Left forelimb (tissue), 1 donor: Measurements from ENCODE around the gene GRIA3.

Source experiments
- DNase-seq: peaks from one replicate; pipeline ENCODE4 v3.0.0-alpha.2; 2018; ENCODE audit warnings: low spot score

Gene GRIA3

DNA sequence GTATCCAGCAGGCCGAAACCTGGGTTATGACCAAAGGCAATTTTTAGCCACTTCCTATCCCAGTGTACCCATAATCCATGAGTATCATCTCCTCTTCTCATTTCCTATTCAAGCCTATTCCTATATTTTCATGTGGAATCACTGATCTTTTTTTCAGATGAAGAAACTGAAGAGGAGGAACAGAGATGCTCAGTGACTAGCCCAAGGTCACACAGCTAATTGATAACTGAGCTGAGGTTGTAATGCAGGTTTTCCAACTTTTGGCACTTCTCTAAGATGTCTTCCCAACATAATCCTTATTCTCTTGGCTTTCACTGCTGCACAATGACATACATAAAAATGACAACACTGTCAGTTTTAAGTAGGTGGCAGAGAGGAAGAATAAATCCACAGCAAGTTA, 15.3 kb downstream of the GRIA3 start:
- DNase-seq: no peak

DNA sequence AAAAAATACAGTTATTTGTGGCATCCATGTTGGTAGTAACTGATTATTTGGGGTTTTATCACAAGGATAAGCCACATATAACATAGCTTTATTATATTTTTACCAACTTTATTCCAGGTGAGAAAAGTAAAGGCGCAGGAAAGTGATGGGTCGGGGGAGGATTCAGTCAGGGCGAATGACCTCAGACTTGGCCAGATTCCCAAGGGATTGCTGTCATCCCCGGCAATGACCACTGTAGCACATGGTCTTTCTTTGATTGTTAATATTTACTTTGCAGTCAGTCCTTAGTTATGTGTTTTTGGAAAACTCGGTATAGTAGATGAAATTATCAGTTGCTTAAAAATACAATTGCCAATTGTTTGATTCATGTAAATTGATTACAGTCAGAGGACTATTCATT, 17.6 kb downstream of the GRIA3 start:
- no peak for DNase-seq

DNA sequence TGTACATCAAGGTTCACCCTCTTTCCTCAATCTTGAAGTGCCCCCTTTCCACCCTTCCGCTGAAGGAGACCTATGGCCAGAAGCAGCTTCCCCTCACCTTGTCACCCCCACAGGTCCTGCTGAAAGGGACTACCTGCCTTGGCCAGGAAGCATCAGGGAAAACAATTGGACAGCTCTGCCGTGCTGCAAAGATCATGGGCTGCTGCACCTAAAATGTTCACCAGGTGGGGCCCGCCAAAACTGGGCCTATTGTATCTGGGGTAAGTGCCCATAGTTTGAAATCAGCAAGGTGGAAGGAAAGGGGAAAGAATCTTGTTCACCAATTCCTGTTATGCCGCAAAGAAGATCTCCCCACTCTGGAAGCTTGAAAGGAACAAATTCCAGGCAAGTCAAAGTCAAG, 18.4 kb downstream of the GRIA3 start:
- no peak for DNase-seq

DNA sequence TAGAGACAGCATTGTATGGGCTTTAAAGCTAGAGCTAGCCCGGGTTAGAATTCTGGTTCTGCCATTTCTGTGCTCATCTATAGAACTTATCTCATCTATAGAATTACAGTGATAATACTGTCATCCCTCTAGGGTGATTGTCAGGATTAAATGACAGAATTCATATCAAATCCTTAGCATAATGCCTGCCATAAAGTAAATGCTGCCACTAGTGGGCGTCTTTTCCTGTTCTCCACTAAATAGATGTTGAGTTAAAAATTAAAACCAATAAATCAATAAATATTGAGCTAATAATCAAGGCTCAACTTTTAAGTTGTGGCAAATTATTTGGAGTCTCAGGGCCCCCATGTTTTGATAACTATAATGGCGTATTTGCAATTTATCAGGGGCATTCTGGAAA, 19.7 kb downstream of the GRIA3 start:
- no peak for DNase-seq

DNA sequence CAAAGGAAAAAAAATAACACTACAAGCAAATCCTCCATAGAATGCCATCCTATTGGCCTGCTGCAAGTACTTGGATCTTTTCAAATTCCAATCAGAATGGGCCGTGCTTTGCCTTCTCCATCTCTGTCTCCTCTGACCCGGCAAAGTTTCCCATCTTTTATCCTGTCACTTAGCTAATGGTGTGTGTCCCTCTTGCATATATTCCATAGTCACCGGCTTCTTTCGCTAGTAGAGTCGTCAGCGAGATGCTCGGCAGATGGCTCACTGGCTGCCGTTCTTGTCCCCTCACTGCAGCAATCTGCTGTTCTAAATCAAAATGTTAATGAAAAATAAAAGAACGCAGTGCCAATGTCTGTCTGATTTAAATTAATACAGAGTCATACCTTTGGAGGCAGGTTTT, 22.1 kb downstream of the GRIA3 start:
- no peak for DNase-seq

DNA sequence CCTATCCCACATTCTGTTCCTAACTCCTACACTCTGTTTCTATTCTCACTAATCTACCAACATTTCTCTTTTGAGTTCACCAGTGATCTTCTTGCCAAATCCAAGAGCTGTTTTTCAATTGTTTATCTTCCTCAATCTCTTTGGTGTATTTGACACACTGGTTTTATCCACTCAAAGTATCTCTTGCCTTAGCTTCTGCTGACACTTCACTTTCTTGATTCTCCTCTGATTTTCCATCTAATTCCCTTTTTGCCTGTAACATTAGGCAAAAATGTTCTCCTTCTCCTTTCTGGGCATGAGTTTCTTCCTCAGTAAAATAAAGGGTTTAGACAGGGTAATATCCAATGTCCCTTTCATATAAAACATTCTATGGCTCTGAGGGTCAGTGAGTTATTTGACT, 26.2 kb downstream of the GRIA3 start:
- DNase-seq: no peak

DNA sequence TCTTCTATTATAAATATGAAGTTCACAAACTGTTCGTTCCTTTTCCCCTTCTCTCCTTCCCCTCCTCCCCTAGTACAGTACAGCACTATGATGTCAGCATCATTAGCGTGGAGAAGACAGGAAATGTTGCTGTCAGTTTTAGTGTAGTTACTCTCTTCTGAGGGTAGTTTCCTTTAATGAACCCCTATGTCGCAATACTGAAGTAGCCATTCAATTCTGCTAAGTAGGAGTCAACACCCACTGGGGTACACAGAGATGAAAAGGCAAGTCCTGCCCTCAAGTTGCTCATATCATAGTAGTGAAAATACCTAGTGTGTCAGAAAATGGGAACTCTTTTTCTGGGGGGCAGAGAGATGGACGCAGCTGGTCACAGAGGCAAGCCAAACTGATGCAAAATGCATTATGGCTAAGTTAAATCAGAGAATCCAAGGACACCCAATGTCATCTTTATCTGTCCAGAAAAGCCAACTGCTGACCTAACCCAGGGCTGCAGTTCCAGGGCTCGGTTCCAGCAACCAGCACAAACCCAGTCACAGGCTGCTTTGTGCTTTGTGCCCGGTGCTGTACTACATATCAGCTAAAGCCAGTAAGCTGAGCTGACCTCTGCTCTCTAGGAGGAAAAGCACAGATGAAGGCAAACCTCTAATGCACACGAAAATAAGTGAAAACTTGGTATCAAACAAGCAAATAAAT, 31.5 kb downstream of the GRIA3 start:
- no peak for DNase-seq

DNA sequence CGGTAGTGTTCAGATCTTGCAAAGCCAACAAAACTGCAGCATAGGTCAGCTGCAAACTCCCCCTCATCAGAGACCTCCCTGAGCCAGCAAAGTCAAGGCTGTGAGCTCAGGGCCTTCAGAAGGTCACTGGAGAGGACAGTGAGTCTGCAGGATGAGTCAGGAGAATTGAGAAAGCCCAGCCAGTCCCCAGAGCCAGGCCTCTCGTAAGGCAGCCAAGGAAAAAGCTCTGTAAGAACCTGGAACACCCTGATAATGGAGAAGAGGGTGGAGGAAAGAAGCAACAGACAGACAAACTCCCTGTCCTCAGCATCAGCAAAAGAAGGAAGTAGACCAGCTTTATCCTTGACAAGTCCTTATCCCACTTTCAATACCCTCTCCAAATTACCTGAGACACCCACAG, 33.0 kb downstream of the GRIA3 start:
- no peak for DNase-seq

DNA sequence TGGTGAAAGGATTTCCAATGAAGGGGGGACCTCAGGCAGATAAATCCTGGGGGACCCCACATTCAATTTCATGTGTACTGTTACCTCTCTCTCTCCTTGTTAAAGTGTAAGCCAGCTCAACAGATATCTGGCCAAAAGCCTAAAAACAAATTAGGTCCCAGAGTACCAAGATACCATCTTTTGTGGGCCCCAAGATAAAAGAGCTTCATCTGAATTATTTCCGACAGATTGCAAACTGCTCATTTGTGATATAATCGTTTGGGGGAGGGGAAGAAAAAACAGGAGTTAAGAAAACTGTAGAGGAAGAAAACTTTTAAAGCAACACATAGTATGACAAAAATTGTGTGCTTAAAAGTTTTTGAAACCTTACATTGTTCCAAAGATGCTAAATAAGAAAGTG, 33.6 kb downstream of the GRIA3 start:
- DNase-seq: no peak

DNA sequence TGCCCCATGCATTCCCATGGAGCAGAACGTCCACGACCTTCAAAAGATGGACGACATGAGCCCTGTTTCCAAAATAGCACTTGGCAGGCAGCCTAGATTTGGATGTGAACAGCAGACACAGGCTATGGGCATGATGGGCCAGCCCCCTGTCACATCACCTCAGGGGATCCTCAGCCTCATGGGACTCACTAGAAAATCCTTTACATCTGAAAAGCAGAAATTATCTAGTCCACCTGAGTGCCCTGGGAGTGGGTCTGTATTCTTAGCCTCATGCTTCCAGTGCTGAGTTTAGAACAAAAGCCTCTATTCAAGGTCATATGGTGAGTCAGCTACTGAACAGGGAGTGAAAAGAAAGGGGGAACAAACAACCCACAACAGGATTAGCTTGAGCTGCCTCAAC, 35.8 kb downstream of the GRIA3 start:
- DNase-seq: no peak

DNA sequence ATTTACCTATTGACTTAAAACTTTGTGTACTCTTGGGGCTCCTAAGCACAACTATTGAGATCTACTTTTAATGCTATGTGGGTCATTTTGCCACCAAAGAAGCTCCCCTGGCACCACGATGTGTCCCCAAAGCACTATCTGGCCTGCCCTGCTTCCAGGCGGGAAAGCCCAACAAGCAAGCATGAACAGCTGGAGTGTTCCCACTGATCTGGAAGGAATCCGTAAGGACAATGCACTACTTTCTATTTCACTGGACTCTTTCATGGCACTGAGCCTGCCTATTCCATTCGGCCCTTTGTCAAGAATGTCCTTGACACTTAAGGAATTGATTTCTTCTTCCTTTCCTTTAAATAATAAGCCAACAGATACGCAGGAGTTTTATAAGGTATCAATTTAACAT, 38.8 kb downstream of the GRIA3 start:
- no peak for DNase-seq

DNA sequence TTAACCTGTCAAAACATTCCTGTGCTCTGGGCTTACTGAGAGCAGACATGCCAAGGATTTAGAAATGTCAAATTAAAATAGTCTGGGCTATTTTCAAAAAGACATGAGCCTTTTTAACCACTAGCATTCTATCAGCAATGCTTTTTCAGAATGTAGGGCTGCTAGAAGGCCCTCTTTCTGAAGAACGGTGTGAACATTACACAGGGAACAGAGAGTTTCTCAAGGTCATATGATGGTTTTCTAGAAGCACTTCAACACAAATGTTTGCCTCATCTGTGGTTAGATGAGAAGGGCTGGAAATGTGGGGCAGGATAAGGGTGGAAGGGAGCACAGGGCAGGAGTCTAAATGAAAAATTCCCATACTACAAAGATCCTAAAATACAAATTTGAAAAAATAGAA, 39.3 kb downstream of the GRIA3 start:
- DNase-seq: no peak

DNA sequence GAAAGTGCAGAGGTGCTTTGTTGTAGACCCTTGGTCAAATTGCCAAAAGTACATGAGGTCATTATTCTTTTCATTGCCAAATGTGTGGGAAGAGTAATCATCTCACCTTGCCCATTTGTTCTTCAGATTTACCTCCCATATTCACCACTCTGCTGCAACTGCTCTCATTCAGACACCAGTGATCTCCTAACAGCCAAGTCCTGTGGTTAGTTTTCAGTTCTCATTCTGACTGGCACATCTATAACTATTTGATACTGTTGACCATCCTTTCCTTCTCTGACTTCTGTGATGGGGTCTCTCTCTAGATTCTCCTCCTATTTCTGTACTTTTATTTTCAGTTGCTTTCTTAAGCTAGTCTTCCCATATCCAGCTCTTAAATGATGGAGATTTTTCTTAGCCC, 39.8 kb downstream of the GRIA3 start:
- DNase-seq: no peak

DNA sequence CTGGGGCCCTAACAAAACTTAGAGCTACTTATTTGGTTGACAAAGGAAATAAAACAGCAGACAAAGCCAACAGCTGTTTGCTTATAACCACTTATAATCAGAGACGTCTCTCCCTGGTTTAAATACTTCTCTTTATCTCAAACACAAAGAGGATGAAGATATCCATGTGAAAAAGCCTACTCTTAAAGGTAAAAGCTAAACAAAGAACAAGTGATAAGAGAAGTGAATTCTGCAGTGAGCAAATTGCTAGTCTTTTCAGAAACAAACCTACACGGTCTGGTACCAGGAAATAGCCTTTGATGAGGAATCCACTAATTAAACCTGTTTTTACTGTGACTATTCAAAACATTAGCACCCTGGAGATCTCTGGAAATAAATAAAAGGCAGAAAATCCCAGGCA, 46.7 kb downstream of the GRIA3 start:
- no peak for DNase-seq

DNA sequence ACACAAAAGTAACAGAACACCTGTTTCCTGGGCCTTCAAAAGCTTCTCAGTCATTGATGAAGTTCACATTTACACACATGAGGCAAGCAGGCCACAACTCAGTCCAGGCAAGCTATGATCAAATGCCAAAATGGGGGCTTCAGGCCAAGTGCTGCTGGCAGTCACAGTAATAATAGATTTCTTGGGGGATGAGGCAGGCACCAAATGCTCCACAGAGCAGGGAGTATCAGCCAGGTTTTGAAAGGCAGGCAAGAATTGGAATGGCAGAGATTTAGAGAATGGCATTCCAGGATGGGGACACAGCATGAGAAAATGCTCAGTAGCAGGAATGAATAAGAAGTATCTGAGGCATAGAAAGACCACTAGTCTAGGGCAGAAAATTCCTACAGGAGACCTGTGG, 52.8 kb downstream of the GRIA3 start:
- no peak for DNase-seq

DNA sequence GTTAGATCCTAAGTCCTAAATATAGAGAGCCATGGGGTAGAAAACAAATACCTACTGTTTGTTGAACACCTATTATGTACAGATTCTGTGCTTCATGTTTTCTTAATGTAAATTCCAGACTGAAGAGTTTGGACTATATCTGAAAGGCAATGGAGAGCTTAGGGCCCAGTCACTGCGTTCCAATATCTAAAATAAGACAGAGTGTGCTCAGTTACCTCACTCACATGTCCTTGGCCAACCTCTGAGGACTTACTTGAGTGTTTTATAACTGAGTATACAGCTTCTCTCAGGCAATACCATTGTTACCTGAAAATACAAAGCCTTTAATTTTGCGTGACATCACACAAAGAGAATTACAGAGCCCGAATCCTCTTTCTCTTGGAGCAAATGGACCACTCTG, 53.2 kb downstream of the GRIA3 start:
- no peak for DNase-seq

DNA sequence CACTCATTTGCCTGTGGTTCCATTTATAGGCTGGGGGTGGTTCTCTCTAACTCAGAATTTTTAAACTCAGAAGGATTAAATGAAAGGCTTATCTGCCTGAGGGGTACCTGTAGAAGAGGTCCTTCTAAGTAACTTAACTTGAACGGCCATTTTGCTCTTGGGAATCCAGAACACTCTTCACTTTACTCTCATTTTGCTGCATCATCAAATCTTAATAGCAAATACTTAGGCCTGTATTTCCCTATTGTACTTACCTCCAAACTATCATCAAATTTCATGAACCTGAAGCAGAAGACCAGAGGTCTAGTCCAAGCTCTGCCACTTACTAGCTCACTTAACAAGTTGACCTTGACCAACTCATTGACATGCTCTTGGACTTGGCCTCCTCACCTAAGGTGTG, 70.4 kb downstream of the GRIA3 start:
- no peak for DNase-seq

DNA sequence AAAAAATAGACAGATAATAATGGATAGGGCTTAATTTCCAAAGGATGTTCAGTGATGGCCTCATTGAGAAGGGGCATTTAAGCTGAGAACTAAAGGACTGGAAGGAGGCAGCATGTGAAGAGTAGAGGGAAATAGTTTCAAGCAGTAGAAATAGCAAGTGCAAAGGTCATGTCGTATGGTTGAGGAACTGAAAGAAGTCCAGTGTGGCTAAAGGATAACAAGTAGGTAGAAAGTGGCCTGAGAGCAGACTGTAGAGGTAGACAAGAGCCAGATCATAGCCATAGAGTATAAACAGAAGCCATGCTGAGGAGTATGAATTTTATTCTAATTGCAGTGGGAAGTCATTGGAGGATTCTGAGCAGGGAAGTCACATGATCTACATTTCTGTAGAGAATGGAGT, 72.3 kb downstream of the GRIA3 start:
- DNase-seq: no peak

DNA sequence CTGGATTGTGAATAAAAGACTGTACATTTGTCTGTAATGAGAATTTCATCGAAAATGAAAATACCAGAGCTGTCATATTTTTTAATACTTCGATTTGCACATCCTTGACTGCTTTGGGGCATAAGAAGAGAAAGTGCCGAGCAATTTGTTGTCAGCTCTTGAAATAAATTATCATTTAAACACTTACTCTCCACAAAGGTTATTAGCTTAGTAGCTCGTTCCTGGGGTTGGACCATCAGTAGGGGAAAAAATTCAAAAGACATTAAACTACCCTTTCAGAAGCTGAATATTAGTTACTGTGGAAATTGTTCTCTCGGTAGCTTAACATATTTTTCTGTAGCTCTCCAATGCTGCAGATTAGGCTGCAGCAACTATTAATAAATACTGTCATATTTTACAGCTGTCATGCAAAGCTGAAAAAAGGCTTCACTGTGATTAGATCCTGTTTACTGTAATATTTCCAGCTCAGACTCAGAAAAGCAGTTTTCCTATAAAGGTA, 76.9 kb downstream of the GRIA3 start:
- no peak for DNase-seq

DNA sequence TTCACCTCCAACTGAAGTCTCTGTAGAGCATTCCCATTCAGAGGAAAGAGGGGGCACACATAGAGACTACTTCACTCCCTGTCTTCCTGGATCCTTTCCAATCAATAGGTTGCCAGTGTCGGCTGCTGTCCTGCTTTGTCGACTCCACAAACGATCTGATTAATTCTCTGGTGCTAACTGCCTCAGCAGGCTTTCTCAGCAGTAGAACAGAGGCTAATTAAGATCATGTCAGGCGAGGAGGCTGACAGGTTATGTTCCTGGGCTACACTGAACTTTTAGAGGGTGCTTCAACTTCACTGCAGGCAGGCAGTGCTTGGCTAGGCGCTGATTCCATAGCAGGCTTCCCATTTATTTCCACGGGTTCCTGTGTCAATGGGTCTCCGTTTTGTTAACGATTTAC, 79.2 kb downstream of the GRIA3 start:
- DNase-seq: no peak

DNA sequence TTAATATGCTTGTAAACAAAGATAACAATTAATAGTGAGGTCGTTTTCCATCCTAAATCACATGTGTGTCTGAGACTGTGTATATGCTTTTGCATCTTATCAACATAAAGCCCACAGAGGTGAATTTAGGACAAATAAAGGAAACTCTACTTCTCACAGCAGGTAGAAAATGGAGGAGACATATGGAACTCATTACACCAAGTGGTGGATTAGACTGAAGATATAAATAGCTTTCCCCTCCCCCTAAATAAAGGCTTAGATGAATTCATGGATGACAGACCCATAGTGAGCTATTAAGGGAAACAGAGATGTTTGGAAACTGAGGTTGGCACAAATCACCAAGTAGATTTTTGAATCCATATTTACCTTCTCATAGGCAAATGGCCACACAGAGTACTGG, 79.7 kb downstream of the GRIA3 start:
- no peak for DNase-seq

DNA sequence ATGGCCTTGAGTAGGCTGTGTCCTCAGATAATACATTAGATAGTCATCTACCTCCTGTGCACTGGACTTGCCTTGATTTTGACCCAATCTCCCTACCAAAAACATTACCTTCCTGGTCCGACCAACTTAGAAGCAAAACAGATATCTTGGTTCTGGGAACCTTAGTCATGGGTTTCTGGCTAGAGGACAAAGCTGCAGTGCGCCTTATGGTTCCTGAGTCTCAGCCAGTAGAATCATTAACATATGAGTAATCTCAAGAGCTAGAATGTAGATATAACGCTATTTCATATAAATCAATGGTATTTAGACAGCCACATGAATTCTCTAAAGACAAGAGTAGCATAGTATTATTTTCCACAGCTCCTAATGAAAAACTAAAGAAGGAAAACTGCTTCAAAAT, 83.1 kb downstream of the GRIA3 start:
- no peak for DNase-seq

DNA sequence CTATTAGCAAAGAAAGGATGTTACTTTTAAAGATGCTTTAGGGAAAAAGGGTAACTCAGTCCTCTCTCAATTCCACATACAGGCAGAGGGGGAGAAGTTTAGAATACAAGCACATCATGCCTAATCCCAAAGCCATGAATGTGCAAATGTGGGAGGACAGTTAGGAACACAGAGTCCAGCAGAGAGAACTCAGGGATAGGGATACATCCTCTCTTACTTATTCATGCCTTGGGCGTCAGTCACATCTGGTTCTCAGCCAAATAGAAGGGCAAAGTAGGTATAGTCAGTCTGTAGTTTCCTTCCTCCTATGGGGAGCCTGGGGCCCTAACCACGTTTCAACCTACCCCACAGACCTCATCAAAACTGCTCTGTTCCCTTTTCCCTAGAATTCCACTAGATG, 87.8 kb downstream of the GRIA3 start:
- DNase-seq: no peak

DNA sequence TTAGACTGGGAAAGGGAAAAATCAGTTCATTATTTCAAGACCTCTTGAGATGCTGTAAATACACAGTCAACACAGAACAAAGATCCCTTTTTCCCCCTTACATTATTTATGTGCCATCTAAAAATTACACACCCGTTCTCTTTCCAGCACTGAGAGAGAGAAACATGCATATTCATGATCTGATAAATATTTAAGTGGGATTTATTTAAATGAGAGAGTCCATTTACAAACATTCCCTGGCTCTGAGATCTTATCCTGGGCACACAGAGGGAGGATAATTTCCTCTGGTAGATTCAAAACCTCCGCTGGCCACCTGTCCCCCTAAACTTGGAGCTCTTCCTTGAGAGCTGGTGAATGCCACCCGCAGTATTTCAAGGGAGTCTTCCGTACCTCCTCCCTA, 88.6 kb downstream of the GRIA3 start:
- no peak for DNase-seq

DNA sequence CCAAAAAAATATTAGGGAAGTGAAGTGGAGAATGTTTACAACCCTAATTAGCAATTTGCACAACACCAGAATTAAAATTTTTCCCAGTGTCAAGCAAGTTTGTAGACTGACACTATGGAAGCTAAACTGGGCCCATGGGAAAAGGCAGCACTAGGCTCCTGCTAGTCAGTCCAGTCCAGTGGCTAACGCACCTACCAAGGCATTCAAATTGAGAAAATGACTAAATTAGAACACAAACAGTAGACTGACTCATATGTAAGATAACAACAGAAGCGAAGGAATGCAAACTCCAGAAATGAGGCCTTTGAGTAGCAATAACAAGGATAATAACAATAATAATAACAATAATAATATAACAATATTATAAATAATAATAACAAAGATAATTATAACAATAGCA, 90.7 kb downstream of the GRIA3 start:
- DNase-seq: no peak
